Measurements from ENCODE around the gene DPRX. TPM values are rescaled to one million over a fixed set of nuclear protein-coding genes. Genes with fewer than 3 reads are reported as not detected.
"Not testable (repeated sequence)": the region's sequence is repeated elsewhere in the genome, so short reads cannot be mapped to it uniquely, and the experiment has no call there.

Gene DPRX
- total RNA-seq, 1 donor from 2014 or later, result not detected

DNA sequence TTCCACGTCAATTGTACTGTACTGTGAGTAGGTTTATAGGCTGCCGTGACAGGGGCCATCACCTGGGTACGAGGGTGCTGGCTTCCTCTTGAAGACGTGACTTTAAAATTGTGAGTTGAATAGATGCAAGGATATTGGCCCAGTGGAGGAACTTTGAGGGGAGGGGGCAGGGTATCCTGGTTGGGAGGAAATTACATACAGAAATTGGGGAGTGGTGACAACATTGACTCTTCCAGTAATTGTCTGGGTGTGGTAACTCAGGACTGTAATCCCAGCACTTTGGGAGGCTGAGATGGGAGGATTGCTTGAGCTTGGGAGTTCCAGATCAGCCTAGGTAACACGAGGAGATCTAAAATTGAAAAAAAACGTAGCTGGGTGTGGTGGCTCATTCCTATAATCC, 30.4 kb downstream of the DPRX start:
- H3K4me1 Mint-ChIP-seq (ENCODE audit: low read depth), result no peaks in the 10 kb centered on the region
- DNase-seq (ENCODE audit: low spot score), result no peak
- H3K27me3 Mint-ChIP-seq (ENCODE audit: low read depth), result no peaks in the 10 kb centered on the region
- no peak overlapping the region for H3K4me3 Mint-ChIP-seq (ENCODE audit: unreplicated experiment)
- TF ChIP-seq, protein P1, sequence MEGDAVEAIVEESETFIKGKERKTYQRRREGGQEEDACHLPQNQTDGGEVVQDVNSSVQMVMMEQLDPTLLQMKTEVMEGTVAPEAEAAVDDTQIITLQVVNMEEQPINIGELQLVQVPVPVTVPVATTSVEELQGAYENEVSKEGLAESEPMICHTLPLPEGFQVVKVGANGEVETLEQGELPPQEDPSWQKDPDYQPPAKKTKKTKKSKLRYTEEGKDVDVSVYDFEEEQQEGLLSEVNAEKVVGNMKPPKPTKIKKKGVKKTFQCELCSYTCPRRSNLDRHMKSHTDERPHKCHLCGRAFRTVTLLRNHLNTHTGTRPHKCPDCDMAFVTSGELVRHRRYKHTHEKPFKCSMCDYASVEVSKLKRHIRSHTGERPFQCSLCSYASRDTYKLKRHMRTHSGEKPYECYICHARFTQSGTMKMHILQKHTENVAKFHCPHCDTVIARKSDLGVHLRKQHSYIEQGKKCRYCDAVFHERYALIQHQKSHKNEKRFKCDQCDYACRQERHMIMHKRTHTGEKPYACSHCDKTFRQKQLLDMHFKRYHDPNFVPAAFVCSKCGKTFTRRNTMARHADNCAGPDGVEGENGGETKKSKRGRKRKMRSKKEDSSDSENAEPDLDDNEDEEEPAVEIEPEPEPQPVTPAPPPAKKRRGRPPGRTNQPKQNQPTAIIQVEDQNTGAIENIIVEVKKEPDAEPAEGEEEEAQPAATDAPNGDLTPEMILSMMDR (IDR thresholded peaks at IDR 0.05), result no peak
- H3K9me3 Mint-ChIP-seq (ENCODE audit: low read depth), result peaks cover 29% of the 10 kb centered on the region
- no peak overlapping the region for H3K27ac Mint-ChIP-seq (ENCODE audit: unreplicated experiment)
- no peaks in the 10 kb centered on the region for H3K36me3 Mint-ChIP-seq (ENCODE audit: low read depth)

DNA sequence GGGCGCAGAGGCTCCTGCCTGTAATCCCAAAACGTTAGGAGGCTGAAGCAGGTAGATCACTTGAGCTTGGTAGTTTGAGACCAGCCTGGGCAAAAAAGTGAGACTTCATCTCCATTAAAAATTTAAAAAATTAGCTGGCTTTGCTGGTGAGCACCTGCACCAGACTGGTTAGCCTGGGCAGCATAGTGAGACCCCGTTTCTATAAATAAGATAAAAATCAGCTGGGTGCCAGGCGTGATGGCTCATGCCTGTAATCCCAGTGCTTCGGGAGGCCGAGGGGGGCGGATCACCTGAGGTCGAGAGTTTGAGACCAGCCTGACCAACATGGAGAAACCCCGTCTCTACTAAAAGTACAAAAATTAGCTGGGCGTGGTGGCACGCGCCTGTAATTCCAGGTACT, 32.4 kb downstream of the DPRX start:
- H3K4me1 Mint-ChIP-seq (ENCODE audit: low read depth), result no peaks in the 10 kb centered on the region
- no peak overlapping the region for H3K27ac Mint-ChIP-seq (ENCODE audit: unreplicated experiment)
- H3K4me3 Mint-ChIP-seq (ENCODE audit: unreplicated experiment), result no peak overlapping the region
- no peaks in the 10 kb centered on the region for H3K27me3 Mint-ChIP-seq (ENCODE audit: low read depth)
- TF ChIP-seq, protein P1 (IDR thresholded peaks at IDR 0.05), result no peak
- H3K36me3 Mint-ChIP-seq (ENCODE audit: low read depth), result no peaks in the 10 kb centered on the region
- no peak for DNase-seq (ENCODE audit: low spot score)
- peaks cover 16% of the 10 kb centered on the region for H3K9me3 Mint-ChIP-seq (ENCODE audit: low read depth)

DNA sequence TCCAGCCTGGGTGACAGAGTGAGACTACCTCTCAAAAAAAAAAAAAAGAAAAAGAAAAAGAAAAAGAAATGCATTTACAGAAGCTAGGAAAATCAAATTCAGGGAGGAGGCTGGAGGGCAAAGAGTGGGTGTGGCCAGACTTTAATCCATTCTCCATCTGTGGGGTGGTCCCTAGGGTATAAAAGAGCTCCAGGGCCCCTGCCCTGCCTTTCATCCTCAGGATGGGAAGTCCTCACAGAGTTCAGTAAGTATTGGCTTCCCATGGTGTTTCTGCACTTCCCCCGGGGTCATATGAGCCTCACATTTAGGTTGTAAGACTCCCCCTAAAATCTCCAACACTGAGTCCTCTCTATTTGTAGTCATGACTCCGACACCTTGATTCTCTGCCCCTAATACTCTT, 33.0 kb downstream of the DPRX start:
- no peaks in the 10 kb centered on the region for H3K4me1 Mint-ChIP-seq (ENCODE audit: low read depth)
- no peak for DNase-seq (ENCODE audit: low spot score)
- H3K27me3 Mint-ChIP-seq (ENCODE audit: low read depth), result no peaks in the 10 kb centered on the region
- peaks cover 14% of the 10 kb centered on the region for H3K9me3 Mint-ChIP-seq (ENCODE audit: low read depth)
- no peak overlapping the region for H3K27ac Mint-ChIP-seq (ENCODE audit: unreplicated experiment)
- H3K36me3 Mint-ChIP-seq (ENCODE audit: low read depth), result no peaks in the 10 kb centered on the region
- TF ChIP-seq, protein P1 (IDR thresholded peaks at IDR 0.05), result no peak
- H3K4me3 Mint-ChIP-seq (ENCODE audit: unreplicated experiment), result no peak overlapping the region

DNA sequence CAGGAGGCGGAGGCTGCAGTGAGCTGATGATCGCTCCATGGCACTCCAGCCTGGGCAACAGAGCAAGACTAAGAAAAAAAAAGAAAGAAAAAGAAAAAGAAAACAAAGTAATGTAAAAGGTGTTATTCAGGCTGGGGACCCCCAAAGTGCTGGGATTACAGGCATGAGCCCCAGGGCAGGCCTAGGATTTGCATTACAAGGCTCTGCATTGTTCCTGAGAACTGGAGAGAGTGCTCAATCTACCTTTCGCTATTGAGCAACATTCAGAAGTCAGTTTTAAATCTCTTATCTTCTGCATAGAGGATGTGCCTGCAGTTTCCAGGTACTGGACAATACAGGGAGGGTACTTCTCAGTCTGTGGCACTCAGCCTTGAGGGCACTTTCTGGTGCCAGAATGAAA, 34.5 kb downstream of the DPRX start:
- H3K36me3 Mint-ChIP-seq (ENCODE audit: low read depth); H3K27me3 Mint-ChIP-seq (ENCODE audit: low read depth); H3K27ac Mint-ChIP-seq (ENCODE audit: unreplicated experiment); H3K4me3 Mint-ChIP-seq (ENCODE audit: unreplicated experiment); DNase-seq (ENCODE audit: low spot score); H3K4me1 Mint-ChIP-seq (ENCODE audit: low read depth): not testable (repeated sequence)
- H3K9me3 Mint-ChIP-seq (ENCODE audit: low read depth), result peaks cover 16% of the 10 kb centered on the region

DNA sequence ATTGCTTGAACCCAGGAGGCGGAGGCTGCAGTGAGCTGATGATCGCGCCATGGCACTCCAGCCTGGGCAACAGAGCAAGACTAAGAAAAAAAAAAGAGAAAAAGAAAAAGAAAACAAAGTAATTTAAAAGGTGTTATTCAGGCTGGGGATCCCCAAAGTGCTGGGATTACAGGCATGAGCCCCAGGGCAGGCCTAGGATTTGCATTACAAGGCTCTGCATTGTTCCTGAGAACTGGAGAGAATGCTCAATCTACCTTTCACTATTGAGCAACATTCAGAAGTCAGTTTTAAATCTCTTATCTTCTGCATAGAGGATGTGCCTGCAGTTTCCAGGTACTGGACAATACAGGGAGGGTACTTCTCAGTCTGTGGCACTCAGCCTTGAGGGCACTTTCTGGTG, 37.0 kb downstream of the DPRX start:
- H3K4me1 Mint-ChIP-seq (ENCODE audit: low read depth); H3K36me3 Mint-ChIP-seq (ENCODE audit: low read depth); H3K27me3 Mint-ChIP-seq (ENCODE audit: low read depth); H3K27ac Mint-ChIP-seq (ENCODE audit: unreplicated experiment); H3K4me3 Mint-ChIP-seq (ENCODE audit: unreplicated experiment); DNase-seq (ENCODE audit: low spot score): not testable (repeated sequence)
- H3K9me3 Mint-ChIP-seq (ENCODE audit: low read depth), result peaks cover 11% of the 10 kb centered on the region

DNA sequence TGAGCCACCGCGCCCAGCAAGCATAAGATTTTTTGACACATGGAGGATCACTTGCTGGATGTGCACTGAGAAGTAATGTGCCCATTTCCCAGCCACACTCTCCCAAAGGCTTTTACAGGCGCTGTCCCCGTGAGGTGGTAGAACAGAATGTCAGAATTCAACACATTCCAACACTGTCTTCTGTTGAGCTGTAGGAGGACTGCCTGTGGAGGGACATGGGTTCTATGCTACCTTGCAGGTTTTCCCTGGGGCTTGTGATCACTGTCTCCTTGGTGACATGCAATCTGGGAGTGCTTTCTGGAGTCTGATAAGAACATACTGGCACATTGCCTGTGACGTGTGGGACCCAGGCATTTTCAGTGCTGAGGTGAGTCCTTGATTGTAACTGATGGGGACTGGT, 38.5 kb downstream of the DPRX start:
- H3K27me3 Mint-ChIP-seq (ENCODE audit: low read depth), result no peaks in the 10 kb centered on the region
- TF ChIP-seq, protein P1 (IDR thresholded peaks at IDR 0.05), result no peak
- no peak overlapping the region for H3K27ac Mint-ChIP-seq (ENCODE audit: unreplicated experiment)
- no peaks in the 10 kb centered on the region for H3K4me1 Mint-ChIP-seq (ENCODE audit: low read depth)
- H3K9me3 Mint-ChIP-seq (ENCODE audit: low read depth), result peaks cover 17% of the 10 kb centered on the region
- DNase-seq (ENCODE audit: low spot score), result no peak
- H3K36me3 Mint-ChIP-seq (ENCODE audit: low read depth), result no peaks in the 10 kb centered on the region
- no peak overlapping the region for H3K4me3 Mint-ChIP-seq (ENCODE audit: unreplicated experiment)

All from chondrocyte (in vitro differentiated cells).